Sigmoid colon (tissue), 7 donors: Measurements from ENCODE around the gene PLSCR2. TPM values are rescaled to one million over a fixed set of nuclear protein-coding genes. Genes with fewer than 3 reads are reported as not detected.
"Not testable (repeated sequence)": the region's sequence is repeated elsewhere in the genome, so short reads cannot be mapped to it uniquely, and the experiment has no call there.

ENCODE experiments used
- DNase-seq: peaks from one replicate; pipeline ENCODE4 v3.0.0-alpha.2; 2019
- H3K27ac ChIP-seq, 4 donors: fragments of 200-600 bp; sonication (generic); one replicate each; pipeline ENCODE4 v1.5.1; 2016 to 2019; ENCODE audit warnings: mild to moderate bottlenecking in 1 of 4
- H3K27me3 ChIP-seq, 3 donors: fragments of 200-600 bp; sonication (generic); one replicate each; pipeline ENCODE4 v1.5.1; 2019; ENCODE audit warnings: mild to moderate bottlenecking in 1 of 3
- H3K36me3 ChIP-seq, 4 donors: fragments of 200-600 bp; sonication (generic); one replicate each; pipeline ENCODE4 v1.5.1; 2016 to 2019
- H3K4me1 ChIP-seq, 4 donors: fragments of 200-600 bp; sonication (generic); one replicate each; pipeline ENCODE4 v1.5.1; 2017 to 2019
- H3K4me3 ChIP-seq, 4 donors: fragments of 200-600 bp; sonication (generic); one replicate each; pipeline ENCODE4 v1.5.1; 2017 to 2019; ENCODE audit warnings: mild to moderate bottlenecking in 2 of 4, moderate library complexity in 1 of 4
- H3K9me3 ChIP-seq, 4 donors: fragments of 200-600 bp in 3 of 4; sonication (generic) in 3 of 4; one replicate each; pipeline versions ENCODE4 v1.5.1 to v1.6.1; 2013 to 2019
- EP300 ChIP-seq, 4 donors: sonication (generic); formaldehyde crosslinking; IDR thresholded peaks; one replicate each; pipeline ENCODE4 v1.6.1; 2017; ENCODE audit warnings: antibody characterized with exemption in 4 of 4
- POLR2A ChIP-seq, 2 donors: fragments of 450-650 bp; IDR thresholded peaks; one replicate each; pipeline ENCODE4 v1.6.1; 2016; ENCODE audit warnings: antibody characterized with exemption in 2 of 2, mild to moderate bottlenecking in 2 of 2, moderate library complexity in 2 of 2
- POLR2AphosphoS5 ChIP-seq, 4 donors: sonication (generic); formaldehyde crosslinking; IDR thresholded peaks; one replicate each; pipeline ENCODE4 v1.6.1; 2017; ENCODE audit warnings: antibody characterized with exemption in 4 of 4
- WGBS, 2 donors: extraction: QIAGEN DNeasy Blood & Tissue Kit; methylation state at CpG; one replicate each; pipeline ENCODE4 v1.1.7; 2013; 5-methylcytosine and 5-hydroxymethylcytosine counted together
- intact Hi-C: fragments of 100-400 bp; cut with DNase I; formaldehyde crosslinking; loops from one replicate; pipeline ENCODE4 v1.15.1; 2023
- polyA plus RNA-seq, 3 donors: library from polyadenylated mRNA; stranded (reverse); fragments of 200-250 nt; gene quantifications; one replicate each; pipeline ENCODE4 v1.2.3, GENCODE V29; 2013
- total RNA-seq, 4 donors: library from RNA; depleted of rRNA; stranded (reverse); fragments of >200 nt; gene quantifications; one replicate each; pipeline ENCODE4 v1.1.0, GENCODE V29; 2016
- TF ChIP-seq, protein P1 (sequence below), 4 experiments: fragments of 450-650 bp in 3 of 4; fragments of 200-600 bp in 1 of 4; IDR thresholded peaks; one replicate each; pipeline ENCODE4 v1.5.1; 2016 to 2019; ENCODE audit warnings: antibody characterized with exemption in 4 of 4, mild to moderate bottlenecking in 3 of 4, moderate library complexity in 2 of 4
- donor health status: healthy with polysubstance abuse.
- donor health status: Bipolar disorder and iron deficiency.
- donor health status: healthy.

PLSCR2 gene
- total and polyA plus RNA-seq, 7 donors: 0.45 TPM; not detected in 6

DNA sequence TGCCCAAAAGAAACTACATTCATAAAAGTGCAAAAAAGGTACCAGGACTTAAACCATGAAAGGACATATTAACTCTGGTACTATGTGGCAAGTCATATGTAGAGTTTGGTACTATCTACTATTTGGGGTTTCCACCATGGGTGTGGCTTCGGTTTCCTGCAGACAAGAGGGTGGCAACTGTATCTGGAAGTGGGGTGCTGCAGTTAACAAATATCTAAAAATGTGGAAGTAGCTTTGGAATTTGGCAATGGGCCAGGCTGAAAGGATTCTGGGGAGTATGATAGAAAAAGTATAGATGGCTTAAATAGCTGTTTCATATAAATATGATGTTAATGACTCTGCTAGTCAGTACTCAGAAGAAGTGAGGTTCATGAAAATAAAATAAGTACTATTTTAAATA, 44.0 kb downstream of the PLSCR2 start:
- Histone ChIP-seq H3K27ac (no peak overlapping the region), H3K4me3 (no peak overlapping the region), H3K36me3 (no peaks in the 10 kb centered on the region), H3K4me1 (peaks cover 0 to 9% (median 0%) of the 10 kb centered on the region in 4 donors), H3K27me3 (no peaks in the 10 kb centered on the region), H3K9me3 (no peaks in the 10 kb centered on the region)
- intact Hi-C loops: no loop called here
- DNase-seq: no peak
- 83 to 86% methylated on average over 1 of the region's 1 CpG for WGBS, 2 donors
- TF ChIP-seq POLR2A (IDR thresholded peaks at IDR 0.05) (no peak), POLR2AphosphoS5 (IDR thresholded peaks at IDR 0.05) (no peak)
- TF ChIP-seq, protein P1, sequence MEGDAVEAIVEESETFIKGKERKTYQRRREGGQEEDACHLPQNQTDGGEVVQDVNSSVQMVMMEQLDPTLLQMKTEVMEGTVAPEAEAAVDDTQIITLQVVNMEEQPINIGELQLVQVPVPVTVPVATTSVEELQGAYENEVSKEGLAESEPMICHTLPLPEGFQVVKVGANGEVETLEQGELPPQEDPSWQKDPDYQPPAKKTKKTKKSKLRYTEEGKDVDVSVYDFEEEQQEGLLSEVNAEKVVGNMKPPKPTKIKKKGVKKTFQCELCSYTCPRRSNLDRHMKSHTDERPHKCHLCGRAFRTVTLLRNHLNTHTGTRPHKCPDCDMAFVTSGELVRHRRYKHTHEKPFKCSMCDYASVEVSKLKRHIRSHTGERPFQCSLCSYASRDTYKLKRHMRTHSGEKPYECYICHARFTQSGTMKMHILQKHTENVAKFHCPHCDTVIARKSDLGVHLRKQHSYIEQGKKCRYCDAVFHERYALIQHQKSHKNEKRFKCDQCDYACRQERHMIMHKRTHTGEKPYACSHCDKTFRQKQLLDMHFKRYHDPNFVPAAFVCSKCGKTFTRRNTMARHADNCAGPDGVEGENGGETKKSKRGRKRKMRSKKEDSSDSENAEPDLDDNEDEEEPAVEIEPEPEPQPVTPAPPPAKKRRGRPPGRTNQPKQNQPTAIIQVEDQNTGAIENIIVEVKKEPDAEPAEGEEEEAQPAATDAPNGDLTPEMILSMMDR (IDR thresholded peaks at IDR 0.05): no peak

DNA sequence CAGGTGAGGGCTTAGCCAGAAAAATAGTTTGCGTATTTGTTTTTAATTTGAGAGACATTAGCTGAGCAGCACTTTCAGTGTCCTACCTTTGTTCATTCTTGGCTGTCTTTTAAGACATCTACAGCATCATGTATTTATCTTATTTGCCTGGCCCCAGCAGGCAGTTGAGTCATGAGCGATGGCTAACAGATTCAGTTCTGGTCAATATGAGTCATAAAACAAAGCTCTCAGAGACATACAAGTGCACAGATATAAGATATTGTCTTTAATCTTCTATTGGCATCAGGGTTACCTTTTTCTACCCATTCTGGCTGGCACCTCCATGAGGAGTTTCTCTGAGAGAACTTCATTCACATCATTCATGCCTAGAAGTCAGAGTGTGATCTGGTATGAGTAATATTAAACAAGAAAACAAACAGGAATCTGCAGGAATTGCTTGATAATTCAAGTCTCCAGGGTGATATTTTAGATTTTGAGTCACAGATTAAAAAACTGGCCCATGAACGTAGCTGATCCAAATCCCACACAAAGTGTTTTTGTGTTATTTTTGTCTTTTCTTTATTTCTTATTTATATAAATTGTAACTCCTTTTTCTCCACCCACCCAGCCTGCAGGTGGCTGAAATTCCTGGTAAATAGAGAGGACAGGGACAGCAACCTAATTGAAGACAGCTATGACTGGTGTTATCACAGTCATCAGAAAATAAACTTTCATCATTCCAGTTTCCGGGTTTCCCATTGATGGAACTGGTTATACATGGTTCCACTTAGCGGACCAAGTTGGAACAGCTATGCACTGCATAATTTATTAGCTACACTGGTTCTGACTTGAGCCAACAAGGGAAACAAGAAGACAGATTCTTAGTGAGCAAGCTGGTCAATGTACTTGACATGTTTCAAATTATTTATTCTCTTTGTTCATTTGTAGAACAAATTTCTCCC, 47.3 kb downstream of the PLSCR2 start:
- H3K36me3 ChIP-seq: no peaks in the 10 kb centered on the region
- no peak overlapping the region for H3K27ac ChIP-seq
- 83 to 85% methylated on average over 5 of the region's 5 CpGs for WGBS, 2 donors
- H3K9me3 ChIP-seq: no peaks in the 10 kb centered on the region
- H3K4me1 ChIP-seq: peaks cover 0 to 9% (median 0%) of the 10 kb centered on the region in 4 donors
- no peak for DNase-seq
- H3K27me3 ChIP-seq: no peaks in the 10 kb centered on the region
- TF ChIP-seq POLR2A (IDR thresholded peaks at IDR 0.05) (no peak), EP300 (IDR thresholded peaks at IDR 0.05) (no peak)
- TF ChIP-seq, protein P1 (IDR thresholded peaks at IDR 0.05): no peak
- intact Hi-C loops: no loop called here
- H3K4me3 ChIP-seq: no peak overlapping the region

DNA sequence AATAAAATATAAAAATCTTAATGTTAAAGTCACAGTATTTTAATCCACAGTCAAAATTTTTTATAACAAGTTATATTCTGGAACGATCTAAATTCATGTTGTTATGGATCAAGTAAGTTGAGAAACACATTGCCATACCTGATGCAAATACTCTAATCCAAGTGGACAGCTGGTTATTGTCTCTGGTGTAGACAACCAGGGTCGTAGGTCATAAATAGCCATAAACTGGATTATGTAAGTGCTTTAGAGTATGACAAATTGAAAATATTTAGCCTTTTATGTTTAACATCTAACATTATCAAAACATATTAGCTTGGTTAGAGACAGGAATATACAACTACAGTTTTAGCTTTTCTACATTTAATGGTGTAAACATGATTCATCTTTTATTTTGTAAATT, 53.0 kb downstream of the PLSCR2 start:
- H3K4me1 ChIP-seq: no peaks in the 10 kb centered on the region
- no peaks in the 10 kb centered on the region for H3K27me3 ChIP-seq
- TF ChIP-seq, protein P1 (IDR thresholded peaks at IDR 0.05): no peak
- TF ChIP-seq EP300 (IDR thresholded peaks at IDR 0.05) (no peak), POLR2AphosphoS5 (IDR thresholded peaks at IDR 0.05) (no peak), POLR2A (IDR thresholded peaks at IDR 0.05) (no peak)
- no peak overlapping the region for H3K27ac ChIP-seq
- intact Hi-C loops: no loop called here
- WGBS, 2 donors: 63 to 69% methylated on average over 2 of the region's 2 CpGs
- H3K9me3 ChIP-seq: peaks cover 0 to 3% (median 0%) of the 10 kb centered on the region in 4 donors
- DNase-seq: no peak
- no peak overlapping the region for H3K4me3 ChIP-seq
- H3K36me3 ChIP-seq: no peaks in the 10 kb centered on the region

DNA sequence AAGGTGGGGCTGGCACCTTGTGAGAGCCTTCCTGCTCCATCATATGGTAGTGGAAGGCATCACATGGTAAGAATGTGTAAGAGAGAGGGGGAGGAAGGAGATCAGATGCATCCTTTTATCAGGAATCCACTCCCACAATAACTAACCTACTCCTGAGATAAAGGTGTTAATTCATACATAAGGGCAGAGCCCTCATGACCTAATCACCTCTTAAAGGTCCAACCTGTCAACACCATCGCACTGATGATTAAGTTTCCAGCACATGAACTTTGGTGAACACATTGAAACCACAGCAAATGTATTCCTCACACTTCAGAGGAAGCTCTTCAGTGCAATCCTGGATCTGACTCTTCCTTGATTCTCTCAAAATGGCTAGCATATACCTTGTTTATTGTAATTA, 55.4 kb downstream of the PLSCR2 start:
- no peak for DNase-seq
- no peaks in the 10 kb centered on the region for H3K27me3 ChIP-seq
- H3K36me3 ChIP-seq: no peaks in the 10 kb centered on the region
- WGBS, 2 donors: 83 to 88% methylated on average over 1 of the region's 1 CpG
- intact Hi-C loops: no loop called here
- no peak overlapping the region for H3K4me3 ChIP-seq
- TF ChIP-seq POLR2A (IDR thresholded peaks at IDR 0.05) (no peak), EP300 (IDR thresholded peaks at IDR 0.05) (no peak)
- TF ChIP-seq, protein P1 (IDR thresholded peaks at IDR 0.05): no peak
- H3K9me3 ChIP-seq: peaks cover 0 to 3% (median 0%) of the 10 kb centered on the region in 4 donors
- H3K4me1 ChIP-seq: no peaks in the 10 kb centered on the region
- no peak overlapping the region for H3K27ac ChIP-seq

DNA sequence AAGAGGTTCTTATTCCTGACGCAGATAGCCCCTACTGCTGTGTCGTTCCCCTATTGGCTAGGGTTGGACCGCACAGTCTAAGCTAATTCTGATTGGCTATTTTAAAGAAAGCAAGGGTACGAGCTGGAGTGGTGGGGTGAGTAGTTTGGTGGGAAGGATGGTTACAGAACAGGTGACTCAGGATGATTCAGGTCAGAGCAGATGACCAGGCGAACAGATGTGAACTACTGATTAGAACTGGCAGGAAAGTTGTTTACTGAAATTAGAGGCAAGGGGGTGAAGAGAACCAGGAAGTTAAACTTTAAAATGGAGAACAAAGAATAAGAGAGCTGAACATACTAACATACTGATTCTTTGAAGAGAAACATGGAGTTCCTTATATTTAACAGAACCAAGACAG, 56.6 kb downstream of the PLSCR2 start:
- H3K9me3 ChIP-seq, H3K36me3 ChIP-seq, intact Hi-C loops, H3K4me3 ChIP-seq, H3K27ac ChIP-seq, H3K27me3 ChIP-seq, DNase-seq, H3K4me1 ChIP-seq: not testable (repeated sequence)
- WGBS, 2 donors: 96 to 97% methylated on average over 5 of the region's 5 CpGs
